GM06990 (cell line): ENCODE data around the gene KCNG4.

Source experiments
- DNase-seq: peaks from one replicate; pipeline ENCODE4 v3.0.0-alpha.2; 2011; ENCODE audit not compliant: insufficient read length; ENCODE audit errors: extremely low read depth
- H3K27me3 ChIP-seq: replicated peaks from 2 replicates; pipeline ENCODE4 v1.6.0; 2011; ENCODE audit warnings: low read length; ENCODE audit not compliant: control insufficient read depth, insufficient read depth
- H3K36me3 ChIP-seq: 2 replicates; pipeline ENCODE4 v1.5.1; 2011; ENCODE audit warnings: low read length; ENCODE audit not compliant: control insufficient read depth, insufficient read depth
- H3K4me3 ChIP-seq: replicated peaks from 2 replicates; pipeline ENCODE4 v1.5.1; 2011; ENCODE audit warnings: low read depth, mild to moderate bottlenecking, control low read depth, low read length
- CTCF ChIP-seq: IDR thresholded peaks from 2 replicates; pipeline ENCODE4 v1.5.1; 2011; ENCODE audit warnings: low read length, control low read depth, mild to moderate bottlenecking, inconsistent platforms; ENCODE audit not compliant: insufficient read depth, poor library complexity, severe bottlenecking

Gene KCNG4

GRCh38 chr16:84181144-84181915 lies 58.5 kb downstream of the KCNG4 start:
- TF ChIP-seq CTCF = no peak
- peaks cover 25% of the 10 kb centered on the region for H3K36me3 ChIP-seq
- no peaks in the 10 kb centered on the region for H3K27me3 ChIP-seq
- no peak overlapping the region for H3K4me3 ChIP-seq
- DNase-seq = no peak

GRCh38 chr16:84180519-84181140 lies 59.2 kb downstream of the KCNG4 start:
- no peak for TF ChIP-seq CTCF
- Histone ChIP-seq H3K36me3 (peaks cover 25% of the 10 kb centered on the region), H3K27me3 (no peaks in the 10 kb centered on the region), H3K4me3 (no peak overlapping the region)
- DNase-seq = no peak

GRCh38 chr16:84179612-84180320 lies 60.0 kb downstream of the KCNG4 start:
- peaks cover 25% of the 10 kb centered on the region for H3K36me3 ChIP-seq
- H3K27me3 ChIP-seq = no peaks in the 10 kb centered on the region
- DNase-seq = no peak
- TF ChIP-seq CTCF = no peak
- no peak overlapping the region for H3K4me3 ChIP-seq

- no peak overlapping the region for H3K4me3 ChIP-seq
- peaks cover 24% of the 10 kb centered on the region for H3K36me3 ChIP-seq
- no peaks in the 10 kb centered on the region for H3K27me3 ChIP-seq
- no peak for DNase-seq
- no peak for TF ChIP-seq CTCF
Observed at GRCh38 chr16:84178892-84179611, 60.8 kb downstream of the KCNG4 start.

GRCh38 chr16:84178146-84178765 lies 61.6 kb downstream of the KCNG4 start:
- Histone ChIP-seq H3K27me3 (no peaks in the 10 kb centered on the region), H3K36me3 (peaks cover 21% of the 10 kb centered on the region), H3K4me3 (no peak overlapping the region)
- TF ChIP-seq CTCF = no peak
- no peak for DNase-seq
